Measurements from ENCODE around the gene FMO5. TPM values are rescaled to one million over a fixed set of nuclear protein-coding genes. Genes with fewer than 3 reads are reported as not detected.

The FMO5 gene
- total and polyA plus RNA-seq, 2 of the 13 experiments (the other 11 are each of a cell fraction or from before 2014, with no cell fraction given): 48.2 to 149 TPM

GRCh38 chr1:147215540-147215916 is 9.6 kb downstream of the FMO5 start (continued):
- TF ChIP-seq E2F1 (CRISPR knock-in tag; IDR thresholded peaks at IDR 0.05) (no peak), NR2F2 (IDR thresholded peaks at IDR 0.05; ENCODE audit: borderline replicate concordance, low read depth) (peak; percentile 71), IRX3 (CRISPR knock-in tag; IDR thresholded peaks at IDR 0.05; ENCODE audit: borderline replicate concordance, low read depth) (no peak), ATF4 (CRISPR knock-in tag; IDR thresholded peaks at IDR 0.05) (no peak), SP5 (CRISPR knock-in tag; IDR thresholded peaks at IDR 0.05; ENCODE audit: borderline replicate concordance, low read depth) (peak; percentile 51; the same call in 1 of the 2 replicates), HOXA5 (CRISPR knock-in tag; IDR thresholded peaks at IDR 0.05) (no peak), ZSCAN25 (CRISPR knock-in tag; IDR thresholded peaks at IDR 0.05) (no peak), THAP9 (CRISPR knock-in tag; IDR thresholded peaks at IDR 0.05; ENCODE audit: borderline replicate concordance) (no peak), DRAP1 (CRISPR knock-in tag; IDR thresholded peaks at IDR 0.05) (peak; percentile 55), JDP2 (CRISPR knock-in tag; IDR thresholded peaks at IDR 0.05; ENCODE audit: borderline replicate concordance) (no peak), FOXO1 (CRISPR knock-in tag; IDR thresholded peaks at IDR 0.05) (peak; percentile 62; the same call in 1 of the 2 replicates), AHR (CRISPR knock-in tag; IDR thresholded peaks at IDR 0.05) (no peak; the same call in 1 of the 2 replicates), PRDM4 (CRISPR knock-in tag; IDR thresholded peaks at IDR 0.05; ENCODE audit: borderline replicate concordance) (no peak), ZBTB10 (CRISPR knock-in tag; IDR thresholded peaks at IDR 0.05; ENCODE audit: borderline replicate concordance) (no peak), HES4 (CRISPR knock-in tag; IDR thresholded peaks at IDR 0.05; ENCODE audit: borderline replicate concordance) (no peak), HNF1B (CRISPR knock-in tag; IDR thresholded peaks at IDR 0.05) (no peak)

Data from HepG2 (cell line).